Esophagus squamous epithelium (tissue), 4 donors: ENCODE measurements around the gene DOK6.

Experiments
- POLR2A ChIP-seq, 4 donors: fragments of 450-650 bp; IDR thresholded peaks; one replicate each; pipeline ENCODE4 v1.6.1; 2017; ENCODE audit warnings: antibody characterized with exemption in 4 of 4, mild to moderate bottlenecking in 4 of 4, moderate library complexity in 3 of 4
- TF ChIP-seq, protein P1 (sequence below), 6 experiments: fragments of 450-650 bp in 4 of 6; fragments of 200-600 bp in 2 of 6; sonication (generic) in 2 of 6; IDR thresholded peaks; one replicate each; pipeline ENCODE4 v1.5.1; 2016 to 2019; ENCODE audit warnings: antibody characterized with exemption in 6 of 6, mild to moderate bottlenecking in 4 of 6, moderate library complexity in 4 of 6

DNA sequence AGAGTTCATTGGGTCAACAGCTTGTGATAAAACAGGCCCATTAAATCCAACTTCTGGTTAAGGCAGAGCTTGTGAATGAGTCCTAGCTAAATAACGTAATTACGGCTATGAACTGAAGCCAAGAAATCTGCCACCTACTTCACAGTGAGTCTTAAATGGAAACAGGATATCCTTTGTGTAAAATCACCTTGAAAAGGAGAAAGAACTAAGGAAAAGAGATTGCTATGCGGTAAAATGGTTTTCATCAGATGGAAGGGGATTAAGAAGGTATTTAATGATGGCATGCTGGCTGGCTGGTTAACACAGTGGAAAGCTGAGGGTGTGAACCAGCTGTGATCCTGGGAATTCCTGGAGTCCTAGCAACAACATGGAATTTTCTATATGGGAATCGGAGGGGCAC is 156.6 kb downstream of the DOK6 start:
- TF ChIP-seq, protein P1, sequence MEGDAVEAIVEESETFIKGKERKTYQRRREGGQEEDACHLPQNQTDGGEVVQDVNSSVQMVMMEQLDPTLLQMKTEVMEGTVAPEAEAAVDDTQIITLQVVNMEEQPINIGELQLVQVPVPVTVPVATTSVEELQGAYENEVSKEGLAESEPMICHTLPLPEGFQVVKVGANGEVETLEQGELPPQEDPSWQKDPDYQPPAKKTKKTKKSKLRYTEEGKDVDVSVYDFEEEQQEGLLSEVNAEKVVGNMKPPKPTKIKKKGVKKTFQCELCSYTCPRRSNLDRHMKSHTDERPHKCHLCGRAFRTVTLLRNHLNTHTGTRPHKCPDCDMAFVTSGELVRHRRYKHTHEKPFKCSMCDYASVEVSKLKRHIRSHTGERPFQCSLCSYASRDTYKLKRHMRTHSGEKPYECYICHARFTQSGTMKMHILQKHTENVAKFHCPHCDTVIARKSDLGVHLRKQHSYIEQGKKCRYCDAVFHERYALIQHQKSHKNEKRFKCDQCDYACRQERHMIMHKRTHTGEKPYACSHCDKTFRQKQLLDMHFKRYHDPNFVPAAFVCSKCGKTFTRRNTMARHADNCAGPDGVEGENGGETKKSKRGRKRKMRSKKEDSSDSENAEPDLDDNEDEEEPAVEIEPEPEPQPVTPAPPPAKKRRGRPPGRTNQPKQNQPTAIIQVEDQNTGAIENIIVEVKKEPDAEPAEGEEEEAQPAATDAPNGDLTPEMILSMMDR (IDR thresholded peaks at IDR 0.05), result no peak
- no peak for TF ChIP-seq POLR2A (IDR thresholded peaks at IDR 0.05)
